HG02610 (cell line): Measurements from ENCODE around the gene FOXA2.
"Not testable (repeated sequence)": the region's sequence is repeated elsewhere in the genome, so short reads cannot be mapped to it uniquely, and the experiment has no call there.

ENCODE experiments used
- ATAC-seq: cut with Tn5 transposase; IDR thresholded peaks from one replicate; pipeline ENCODE4 v1.9.1; 2021; ENCODE audit warnings: mild to moderate bottlenecking, moderate library complexity; ENCODE audit not compliant: unreplicated experiment

Gene FOXA2

GRCh38 chr20:22584522-22584921, at the start of gene FOXA2:
Gene FOXA2, minus strand, starts transcription at chr20:22584572. Its CDS starts 294 bp downstream, at chr20:22584278.
- ATAC-seq: no peak

DNA sequence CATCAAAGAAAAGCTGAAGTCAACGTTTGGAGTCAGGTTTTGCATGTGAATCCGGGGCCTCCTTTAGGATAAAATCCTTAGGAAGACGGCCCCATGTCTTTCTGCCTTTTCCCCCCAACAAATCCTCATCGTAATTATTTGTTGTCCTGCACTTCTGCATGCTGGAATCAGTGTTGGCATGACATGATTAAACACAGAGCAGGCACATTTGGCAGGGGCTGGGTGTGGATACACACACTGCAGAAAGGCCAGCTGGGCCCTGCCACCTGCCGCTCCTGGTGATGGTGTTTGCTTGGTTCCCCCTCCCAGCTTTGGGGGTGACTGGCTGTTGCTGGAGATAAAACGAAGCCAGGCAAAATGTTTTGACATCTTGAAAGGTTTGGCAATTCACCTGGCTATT, 46.3 kb upstream of the FOXA2 start:
- no peak for ATAC-seq

- ATAC-seq: no peak
These were observed 45.6 kb upstream of the FOXA2 start for GRCh38 chr20:22629927-22630326.

DNA sequence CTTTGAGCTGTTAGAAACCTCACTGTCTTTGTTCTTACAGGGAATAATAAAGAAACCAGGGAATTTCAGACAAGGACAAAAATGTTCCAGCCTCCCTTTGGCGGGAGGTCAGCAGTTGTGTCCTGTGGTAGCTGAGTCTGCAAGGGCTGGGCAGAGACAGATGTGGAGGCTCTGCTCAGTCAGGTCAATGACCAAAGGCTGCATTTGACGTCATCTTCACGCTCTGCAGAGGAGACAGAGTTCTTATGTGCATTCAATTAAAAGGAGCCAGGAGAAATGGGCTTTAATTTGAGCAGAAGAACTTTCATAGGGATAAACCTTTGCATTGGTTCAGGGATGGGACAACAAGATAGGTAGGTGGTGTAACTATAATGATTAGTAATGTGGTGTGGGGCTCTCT, 45.1 kb upstream of the FOXA2 start:
- ATAC-seq: no peak

DNA sequence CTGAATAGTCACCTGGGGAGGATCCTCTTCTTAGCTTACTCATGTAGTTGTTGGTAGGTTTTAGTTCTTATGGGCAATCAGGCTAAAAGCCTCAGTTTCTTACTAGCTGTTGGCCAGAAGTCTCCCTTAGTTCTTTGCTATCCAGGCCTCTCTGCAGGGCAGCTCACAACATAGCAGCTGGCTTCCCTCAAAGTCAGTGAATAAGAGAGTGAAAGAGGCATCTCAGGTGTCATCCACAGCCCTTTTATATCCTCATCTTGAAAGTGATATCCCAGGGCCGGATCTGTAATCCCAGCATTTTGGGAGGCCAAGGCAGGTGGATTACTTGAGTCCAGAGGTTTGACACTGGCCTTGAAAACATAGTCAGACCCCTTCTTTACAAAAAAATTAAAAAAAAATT, 42.1 kb upstream of the FOXA2 start:
- no peak for ATAC-seq

DNA sequence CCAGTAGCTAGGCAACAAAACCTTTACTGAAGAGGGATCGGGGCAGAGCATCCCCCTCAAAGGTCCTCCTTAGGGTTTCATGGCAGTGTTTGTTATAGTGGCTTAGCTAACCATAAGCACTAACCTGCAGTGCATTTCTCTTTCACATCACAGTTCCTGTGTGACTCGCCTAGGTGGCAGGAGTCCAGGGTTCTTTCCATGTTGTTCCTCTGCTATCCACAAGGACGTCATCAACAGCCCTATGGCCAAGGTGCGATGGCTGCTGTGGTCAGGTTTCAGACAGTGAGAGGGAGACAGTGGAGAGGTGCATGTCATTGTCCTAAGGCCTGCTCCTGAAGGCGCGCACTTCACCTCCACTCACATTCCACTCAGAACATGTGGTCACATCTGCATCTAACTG, 38.8 kb upstream of the FOXA2 start:
- no peak for ATAC-seq

DNA sequence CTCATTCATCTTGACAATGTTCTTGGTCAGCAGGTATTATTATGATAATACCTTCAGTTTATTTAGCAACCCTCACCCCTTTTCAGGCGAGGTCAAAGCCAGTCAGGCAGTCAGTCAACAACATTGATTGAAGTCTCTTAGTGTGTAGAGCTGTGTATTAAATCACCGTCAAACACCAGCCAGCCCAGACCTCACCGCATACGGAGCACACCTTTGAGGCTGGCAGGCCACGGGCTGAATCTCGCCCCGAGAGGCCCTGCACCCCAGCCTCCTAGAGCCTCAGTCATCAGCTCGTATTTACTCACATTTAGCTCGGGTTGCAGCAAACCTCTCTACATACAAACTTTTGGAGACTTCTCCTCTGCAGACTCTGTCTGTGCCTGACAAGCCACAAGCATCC, 36.0 kb upstream of the FOXA2 start:
- no peak for ATAC-seq

DNA sequence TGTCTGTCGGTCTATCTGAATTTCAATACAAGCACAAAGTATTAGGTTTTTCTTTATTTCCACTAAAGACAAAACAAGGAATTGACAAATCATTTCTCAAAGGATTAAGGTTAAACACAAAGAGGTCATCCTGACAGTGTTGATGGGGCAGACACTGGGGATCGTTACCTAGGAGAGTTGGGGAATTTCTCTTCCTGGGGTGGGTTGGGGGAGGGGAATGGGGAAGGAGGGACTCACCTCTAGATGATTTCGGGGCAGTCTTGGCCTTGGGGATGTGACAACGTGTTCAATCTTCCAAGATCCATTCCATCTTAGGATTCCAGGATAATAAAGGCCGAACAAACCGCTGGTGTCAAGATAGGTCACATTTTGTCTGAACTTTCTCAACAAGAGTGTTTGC, 35.4 kb upstream of the FOXA2 start:
- ATAC-seq: no peak

DNA sequence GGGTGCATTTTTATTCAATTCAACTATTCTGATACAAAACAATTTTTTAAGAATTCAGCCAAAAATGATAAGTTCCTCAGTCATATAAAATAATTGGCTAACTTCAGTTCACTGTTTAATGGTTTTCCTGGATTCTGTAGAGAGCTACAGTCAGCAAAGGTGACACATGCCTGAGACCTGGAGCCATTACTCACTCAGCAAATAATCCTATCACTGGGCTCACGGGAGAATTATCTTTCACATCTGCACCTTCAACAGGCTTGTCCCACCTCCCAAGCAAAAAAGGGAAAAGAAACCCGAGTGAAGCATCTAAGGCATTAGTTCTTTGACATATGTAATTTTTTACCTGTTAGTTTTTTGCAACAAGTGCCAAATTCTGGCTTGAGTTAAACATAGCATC, 34.9 kb upstream of the FOXA2 start:
- no peak for ATAC-seq

DNA sequence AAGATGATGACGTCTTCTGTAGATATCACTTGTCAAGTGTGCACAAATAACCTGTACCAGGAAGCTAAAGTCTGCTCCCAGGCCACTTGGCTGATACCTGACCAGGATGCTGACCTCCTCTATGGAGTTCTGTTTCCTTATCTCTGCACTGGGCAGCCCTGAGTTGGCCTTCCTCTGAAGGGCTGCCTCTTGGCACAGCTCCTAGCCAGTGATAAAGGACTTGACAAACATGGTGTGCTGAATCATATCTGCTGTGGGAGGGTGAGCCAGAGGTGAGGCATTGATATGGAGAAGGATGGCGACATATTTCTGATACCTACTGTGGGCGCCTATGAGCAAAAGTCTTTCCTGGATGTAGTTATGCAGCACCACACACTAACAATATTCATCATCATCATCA, 32.8 kb upstream of the FOXA2 start:
- no peak for ATAC-seq

- no peak for ATAC-seq
These were observed 32.2 kb upstream of the FOXA2 start for GRCh38 chr20:22616551-22616950.

DNA sequence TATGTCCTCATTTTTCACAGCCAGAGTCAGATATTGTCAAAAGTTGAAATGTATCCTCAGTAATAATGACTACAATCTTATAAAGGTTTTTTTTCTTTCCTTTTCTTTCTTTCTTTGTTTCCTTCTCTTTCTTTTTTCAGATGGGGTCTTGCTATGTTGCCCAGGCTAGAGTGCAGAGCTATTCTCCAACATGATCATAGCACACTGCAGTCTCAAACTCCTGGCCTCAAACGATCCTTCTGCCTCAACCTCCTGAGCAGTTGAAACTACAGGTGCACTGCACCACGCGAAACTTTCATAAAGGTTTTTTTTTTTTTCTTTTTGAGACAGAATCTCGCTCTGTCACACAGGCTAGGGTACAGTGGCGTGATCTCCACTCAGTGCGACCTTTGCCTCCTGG, 31.1 kb upstream of the FOXA2 start:
- no peak for ATAC-seq

DNA sequence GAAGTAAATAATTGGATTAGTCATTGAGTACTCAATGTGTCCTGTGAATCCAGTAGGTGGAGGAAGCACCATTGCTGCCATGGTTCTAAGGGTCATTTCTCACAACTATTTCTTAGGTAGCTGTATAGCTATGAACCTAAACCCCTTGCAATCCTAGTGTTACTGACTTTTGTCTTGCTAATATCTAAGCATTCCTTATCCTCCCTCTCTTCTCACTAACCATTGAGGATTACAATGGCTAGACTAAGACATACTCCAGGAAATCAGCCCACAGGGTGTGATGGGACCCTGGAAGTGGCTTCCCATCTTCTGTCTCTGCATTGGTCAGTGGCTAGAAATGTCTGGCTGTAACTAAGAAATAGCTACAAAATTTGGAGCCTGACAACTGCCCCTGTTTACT, 27.3 kb upstream of the FOXA2 start:
- ATAC-seq: no peak

DNA sequence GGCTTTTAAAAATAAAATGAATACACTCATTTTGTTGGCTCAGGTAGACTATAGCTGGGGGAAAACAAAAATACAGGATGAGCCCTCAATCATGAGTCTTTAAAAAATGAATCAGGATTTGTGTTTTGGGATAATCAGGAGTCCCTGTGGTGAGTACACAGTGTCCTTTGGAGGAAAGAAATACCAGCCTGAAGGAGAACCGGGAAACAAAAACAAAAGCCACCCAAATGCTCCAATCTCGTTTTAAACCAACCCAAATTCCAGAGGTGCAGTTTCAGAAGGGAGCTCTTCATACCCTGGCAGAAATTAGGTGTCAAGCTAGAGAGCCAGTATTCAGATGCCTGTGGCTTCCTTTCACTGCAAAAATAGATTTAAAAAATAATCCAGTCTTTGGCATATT, 23.3 kb upstream of the FOXA2 start:
- ATAC-seq: no peak

- ATAC-seq: no peak
These were observed 20.4 kb upstream of the FOXA2 start for GRCh38 chr20:22604815-22605214.

GRCh38 chr20:22601361-22602141, 17.2 kb upstream of the FOXA2 start:
- ATAC-seq: no peak

DNA sequence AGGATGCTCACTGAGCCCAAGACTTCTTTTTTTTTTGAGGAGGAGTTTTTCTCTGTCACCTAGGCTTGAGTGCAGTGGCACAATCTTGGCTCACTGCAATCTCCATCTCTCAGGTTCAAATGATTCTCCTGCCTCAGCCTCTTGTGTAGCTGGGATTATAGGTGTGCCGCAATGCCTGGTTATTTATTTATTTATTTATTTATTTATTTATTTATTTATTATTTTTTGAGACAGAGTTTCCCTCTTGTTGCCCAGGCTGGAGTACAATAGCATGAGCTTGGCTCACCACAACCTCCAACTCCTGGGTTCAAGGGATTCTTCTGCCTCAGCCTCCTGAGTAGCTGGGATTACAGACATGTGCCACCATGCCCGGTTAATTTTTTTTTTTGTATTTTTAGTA, 14.9 kb upstream of the FOXA2 start:
- ATAC-seq: not testable (repeated sequence)

DNA sequence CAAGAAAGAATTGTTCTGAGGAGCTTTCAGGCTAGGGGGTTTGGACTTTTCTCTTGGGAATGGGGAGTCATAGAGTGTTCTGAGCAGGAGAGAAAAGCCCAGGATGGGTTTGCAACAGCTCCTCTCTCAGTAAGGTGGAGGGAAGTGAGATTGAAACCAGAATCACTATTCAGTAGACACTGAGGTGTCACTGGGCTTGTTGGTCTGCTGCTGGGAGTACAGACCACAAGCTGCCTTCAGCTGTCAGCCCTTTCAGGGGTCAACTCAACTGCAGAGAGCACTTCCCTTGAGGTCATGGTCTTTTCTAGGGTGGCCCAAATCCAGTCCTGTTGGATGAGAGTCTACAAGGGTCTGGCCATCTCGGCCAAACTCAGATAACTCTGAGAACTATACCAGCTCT, 12.9 kb upstream of the FOXA2 start:
- no peak for ATAC-seq

DNA sequence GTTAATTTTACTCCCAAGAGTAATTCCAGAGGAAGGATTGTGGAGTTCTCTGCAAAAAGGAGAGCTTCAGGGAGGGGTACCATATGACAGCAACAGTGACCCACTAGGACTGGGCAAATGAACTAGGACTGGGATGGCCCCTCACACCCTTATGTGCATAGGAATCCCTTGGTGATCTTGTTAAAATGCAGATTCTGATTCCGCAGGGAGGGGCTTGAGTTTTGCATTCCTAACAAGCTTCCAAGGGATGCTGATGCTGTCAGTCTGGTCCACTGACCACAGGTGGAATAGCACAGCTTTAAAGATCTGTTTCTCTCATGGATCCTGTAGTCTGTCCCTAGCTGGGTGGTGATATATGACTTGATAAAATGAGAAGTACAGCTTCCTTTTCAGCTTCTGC, 6.3 kb upstream of the FOXA2 start:
- ATAC-seq: no peak

- ATAC-seq: no peak
These were observed 2.4 kb upstream of the FOXA2 start for GRCh38 chr20:22586645-22587310.

DNA sequence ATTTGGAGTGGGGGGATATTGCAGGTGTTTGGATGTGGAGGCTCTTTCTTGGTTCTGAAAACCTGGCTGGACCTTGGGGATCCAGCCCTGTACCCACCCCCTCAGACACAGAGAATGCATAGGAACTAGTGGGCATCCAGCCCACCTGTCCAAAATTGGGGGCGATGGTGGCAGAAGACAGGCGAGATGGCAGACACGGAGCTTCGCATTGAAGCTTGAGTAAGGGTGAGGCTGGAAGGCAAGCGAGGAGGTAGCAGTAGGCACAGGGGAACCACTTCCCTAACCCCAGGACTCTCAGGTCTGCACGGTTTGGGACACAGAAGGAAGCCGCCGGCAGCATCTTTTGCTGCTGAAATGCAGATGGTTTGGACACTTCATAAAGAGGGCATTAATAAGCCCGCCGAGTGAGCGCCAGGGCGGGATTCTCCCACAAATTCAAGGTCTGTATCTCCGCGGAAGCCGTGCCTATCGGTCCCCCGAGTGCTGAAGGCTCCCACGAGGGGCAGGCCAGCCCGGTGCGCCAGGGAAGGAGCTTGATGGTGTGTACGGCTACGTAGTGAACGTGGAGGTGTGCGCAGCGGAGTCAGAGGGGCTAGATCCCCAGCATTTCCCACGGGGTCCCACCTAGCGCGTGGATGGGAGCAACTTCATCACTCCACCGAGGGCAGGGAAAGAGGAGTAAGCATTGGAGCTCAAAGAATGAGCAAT, 1.6 kb upstream of the FOXA2 start:
- ATAC-seq: no peak
